Fibroblast of skin of right quadriceps (primary cell): Measurements from ENCODE around the gene SAT2.
"Not testable (repeated sequence)": the region's sequence is repeated elsewhere in the genome, so short reads cannot be mapped to it uniquely, and the experiment has no call there.

Experiments used
- DNase-seq: peaks from one replicate; pipeline ENCODE4 v3.0.0-alpha.2; 2013

SAT2 gene

GRCh38 chr17:7627250-7628121 lies at the start of gene SAT2:
Gene SAT2, minus strand, starts transcription at chr17:7627821. Its CDS starts 186 bp downstream, at chr17:7627635.
- DNase-seq = peak; percentile 93

GRCh38 chr17:7676533-7676932 lies 48.9 kb upstream of the SAT2 start:
- DNase-seq = no peak

GRCh38 chr17:7674934-7675333 lies 47.3 kb upstream of the SAT2 start:
- no peak for DNase-seq

- no peak for DNase-seq
Observed at GRCh38 chr17:7673239-7673638, 45.6 kb upstream of the SAT2 start.

- DNase-seq = no peak
Observed at GRCh38 chr17:7668482-7668881, 40.9 kb upstream of the SAT2 start.

- DNase-seq = no peak
Observed at GRCh38 chr17:7667656-7668406, 40.2 kb upstream of the SAT2 start.

GRCh38 chr17:7656958-7657609 lies 29.5 kb upstream of the SAT2 start:
- no peak for DNase-seq

- no peak for DNase-seq
Observed at GRCh38 chr17:7655541-7655840, 27.9 kb upstream of the SAT2 start.

- DNase-seq = peak; percentile 36
Observed at GRCh38 chr17:7654832-7655540, 27.4 kb upstream of the SAT2 start.

- DNase-seq = no peak
Observed at GRCh38 chr17:7652388-7653356, 25.1 kb upstream of the SAT2 start.

GRCh38 chr17:7651665-7652387 lies 24.2 kb upstream of the SAT2 start:
- no peak for DNase-seq

- no peak for DNase-seq
Observed at GRCh38 chr17:7651097-7651664, 23.6 kb upstream of the SAT2 start.

- peak; percentile 11 for DNase-seq
Observed at GRCh38 chr17:7650509-7651096, 23.0 kb upstream of the SAT2 start, which contains the start of gene ATP1B2. Gene ATP1B2, plus strand, starts transcription at chr17:7650926. Its CDS starts 593 bp downstream, at chr17:7651519.

- DNase-seq = no peak
Observed at GRCh38 chr17:7647018-7647417, 19.4 kb upstream of the SAT2 start.

- no peak for DNase-seq
Observed at GRCh38 chr17:7646457-7646856, 18.8 kb upstream of the SAT2 start.

- DNase-seq = no peak
Observed at GRCh38 chr17:7644775-7645174, 17.2 kb upstream of the SAT2 start.

- not testable (repeated sequence) for DNase-seq
Observed at GRCh38 chr17:7641635-7642034, 14.0 kb upstream of the SAT2 start.

- no peak for DNase-seq
Observed at GRCh38 chr17:7640783-7641182, 13.2 kb upstream of the SAT2 start.

GRCh38 chr17:7636163-7636562 lies 8.5 kb upstream of the SAT2 start:
- no peak for DNase-seq

- DNase-seq = peak; percentile 37
Observed at GRCh38 chr17:7634384-7634783, 6.8 kb upstream of the SAT2 start.
